Testis (tissue), 2 donors: ENCODE data around the gene ANKRD11.

Experiments used
- CTCF ChIP-seq, 3 experiments: fragments of 450-650 bp in 2 of 3; fragments of 200-600 bp in 1 of 3; sonication (generic) in 1 of 3; IDR thresholded peaks; one replicate each; pipeline ENCODE4 v1.5.1; 2016 to 2019; ENCODE audit warnings: antibody characterized with exemption in 3 of 3, mild to moderate bottlenecking in 2 of 3, moderate library complexity in 1 of 3
- POLR2A ChIP-seq: fragments of 450-650 bp; IDR thresholded peaks from one replicate; pipeline ENCODE4 v1.6.1; 2017; ENCODE audit warnings: antibody characterized with exemption, mild to moderate bottlenecking, moderate library complexity

- TF ChIP-seq CTCF (IDR thresholded peaks at IDR 0.05) (no peak), POLR2A (no peak)
Measured at GRCh38 chr16:89388536-89388935, 101.8 kb downstream of the ANKRD11 start.
